ENCODE data around the gene TMEM221.

The TMEM221 gene

DNA sequence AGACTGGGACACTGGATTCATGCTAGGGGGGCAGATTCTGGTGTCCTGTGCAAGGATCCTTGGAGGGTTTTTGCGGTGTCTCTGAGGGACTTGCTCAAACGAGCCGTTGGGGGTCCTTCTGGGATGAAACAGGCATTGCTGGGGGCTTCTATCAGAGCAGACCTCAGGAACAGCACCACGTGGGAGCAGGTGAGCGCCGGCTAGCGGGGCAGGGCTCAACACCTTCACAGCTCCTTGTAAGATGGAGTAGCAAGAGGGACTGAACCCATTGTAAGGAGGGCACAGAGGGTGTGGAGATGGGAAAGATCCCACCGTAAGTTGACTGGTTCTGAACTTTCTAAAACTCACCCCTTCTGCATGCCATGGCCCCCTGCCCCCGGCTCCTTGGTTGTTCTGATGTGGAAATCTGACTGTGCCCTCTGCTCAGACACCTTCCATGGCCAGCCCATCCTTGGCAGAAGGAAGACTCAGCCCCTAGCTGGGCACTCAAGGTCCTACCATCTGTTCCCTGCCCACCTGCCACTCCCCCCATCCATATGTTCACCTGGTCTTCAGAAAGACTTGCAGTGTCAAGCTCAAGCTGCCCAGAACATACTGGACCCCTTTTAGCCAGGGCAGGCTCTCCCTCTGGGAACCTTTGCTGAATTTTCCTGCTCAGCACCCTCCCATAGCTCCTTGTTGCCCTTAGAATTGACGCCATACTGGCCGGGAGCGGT lies 23.1 kb upstream of the TMEM221 start:
- DNase-seq = no peak

DNA sequence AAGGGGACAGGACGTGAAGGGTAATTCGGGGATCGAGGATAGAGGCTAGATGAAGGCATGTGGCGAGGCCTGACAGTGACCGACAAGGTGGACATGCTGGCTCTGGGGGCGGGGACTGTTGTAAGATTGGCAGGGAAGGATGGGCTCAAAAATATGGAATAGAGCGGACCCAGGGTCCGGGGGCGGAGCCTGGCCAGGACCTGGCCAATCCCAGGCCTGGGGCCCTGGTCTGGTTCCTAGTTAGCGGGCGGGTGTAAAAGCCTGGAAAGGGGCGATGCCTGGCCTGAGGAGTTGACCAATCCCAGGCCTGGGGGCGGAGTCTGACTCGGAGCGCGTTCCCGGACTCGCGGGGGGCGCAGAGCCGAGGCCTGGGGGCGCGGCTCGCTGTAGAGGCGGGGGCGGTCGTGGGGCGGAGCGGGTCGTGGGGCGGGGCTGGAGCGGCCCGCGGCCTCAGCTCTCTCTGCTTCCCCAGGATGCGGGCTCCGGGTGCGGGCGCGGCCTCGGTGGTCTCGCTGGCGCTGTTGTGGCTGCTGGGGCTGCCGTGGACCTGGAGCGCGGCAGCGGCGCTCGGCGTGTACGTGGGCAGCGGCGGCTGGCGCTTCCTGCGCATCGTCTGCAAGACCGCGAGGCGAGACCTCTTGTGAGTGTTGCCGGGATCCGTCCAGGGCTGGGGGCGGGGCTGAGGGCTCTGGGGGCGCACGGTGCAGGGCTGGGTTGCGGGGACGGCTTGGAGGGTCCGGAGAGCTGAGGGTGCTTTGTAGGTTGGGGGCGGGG lies 21.8 kb upstream of the TMEM221 start, which contains the start of gene SLC27A1:
SLC27A1 (plus strand) TSS at position 457 of the 774 bp plus-strand sequence; CDS start at position 474, 17 bp downstream.
- DNase-seq = peak; percentile 71

DNA sequence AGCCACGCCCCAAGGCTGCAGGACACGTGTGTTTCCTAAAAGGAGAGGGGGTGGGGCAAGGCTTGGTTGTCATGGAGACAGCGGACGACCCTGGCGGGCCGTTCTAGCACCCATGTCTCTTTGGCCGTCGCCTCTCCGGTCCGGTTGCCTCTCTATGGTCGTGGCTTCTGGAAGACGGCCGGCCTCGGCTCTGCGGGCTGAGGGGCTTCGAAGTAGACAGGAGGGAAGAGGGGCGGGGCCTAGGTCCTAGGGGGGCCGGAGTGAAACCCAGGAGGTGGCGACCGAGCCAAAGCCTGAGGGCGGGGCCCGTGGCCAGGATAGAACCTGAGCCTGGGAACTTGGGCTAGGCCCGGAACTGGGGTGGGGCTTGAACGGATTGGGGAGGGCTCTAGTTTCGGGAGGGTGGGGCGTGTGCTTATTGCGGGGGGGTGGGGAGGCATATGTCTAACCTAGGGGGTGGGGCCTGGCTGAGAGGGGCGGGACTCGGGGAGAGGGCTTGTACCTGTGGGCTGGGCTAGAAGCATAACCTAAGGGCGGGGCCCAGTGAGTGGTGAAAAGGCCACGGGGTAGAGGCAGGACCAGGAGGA lies 21.1 kb upstream of the TMEM221 start:
- DNase-seq = no peak

DNA sequence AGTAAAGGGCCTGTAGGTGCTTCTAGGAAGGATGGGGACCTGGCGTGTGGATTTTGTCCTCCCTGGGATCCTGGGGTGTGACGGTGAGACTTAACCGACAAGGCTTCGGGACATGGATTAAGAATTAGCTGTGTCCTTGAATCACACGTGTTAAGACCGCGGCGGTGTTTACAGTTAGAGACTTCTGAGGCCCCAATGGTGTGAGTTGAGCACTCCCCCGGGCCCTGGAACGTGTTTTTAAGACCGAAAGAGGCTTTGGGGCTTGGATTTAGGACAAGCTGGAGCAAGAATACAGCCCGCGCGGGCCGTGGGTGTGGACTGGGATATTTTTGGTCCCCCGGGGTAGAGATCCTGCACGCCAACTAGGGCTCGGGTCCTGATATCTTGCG lies 20.6 kb upstream of the TMEM221 start:
- no peak for DNase-seq

DNA sequence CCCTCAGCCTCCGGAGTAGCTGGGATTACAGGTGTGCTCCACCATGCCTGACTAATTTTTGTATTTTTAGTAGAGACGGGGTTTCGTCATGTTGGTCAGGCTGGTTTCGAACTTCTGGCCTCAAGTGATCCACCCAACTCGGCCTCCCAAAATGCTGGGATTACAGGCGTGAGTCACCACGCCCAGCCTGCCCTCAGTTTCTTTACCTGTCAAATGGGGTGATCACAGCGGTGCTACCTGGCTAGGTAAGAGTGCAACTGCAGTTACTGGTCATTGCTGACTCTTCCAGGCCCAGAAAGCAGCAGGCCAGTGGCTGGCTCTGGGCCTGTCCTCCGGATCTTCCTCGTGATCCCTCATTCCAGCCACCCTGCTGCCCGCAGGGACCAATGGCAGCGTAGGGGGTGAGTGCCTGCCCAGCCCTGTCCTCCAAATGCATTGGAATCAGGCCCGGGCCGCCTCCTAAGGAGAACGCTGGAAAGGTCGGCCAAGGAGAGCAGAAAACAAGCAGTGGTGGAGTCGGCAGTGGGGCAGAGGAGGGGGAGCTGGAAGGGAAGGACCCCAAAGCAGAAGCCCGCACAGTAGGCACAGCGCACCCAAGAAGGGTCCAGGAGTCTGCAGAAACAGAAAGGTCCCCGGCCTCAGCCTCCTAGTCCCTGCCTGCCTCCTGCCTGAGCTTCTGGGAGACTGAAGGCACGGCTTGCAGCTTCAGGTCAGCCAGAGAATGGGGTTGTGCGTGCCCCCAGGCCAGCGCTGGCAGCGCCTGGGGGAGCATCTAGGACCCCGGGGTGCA lies 20.0 kb upstream of the TMEM221 start:
- DNase-seq = no peak

DNA sequence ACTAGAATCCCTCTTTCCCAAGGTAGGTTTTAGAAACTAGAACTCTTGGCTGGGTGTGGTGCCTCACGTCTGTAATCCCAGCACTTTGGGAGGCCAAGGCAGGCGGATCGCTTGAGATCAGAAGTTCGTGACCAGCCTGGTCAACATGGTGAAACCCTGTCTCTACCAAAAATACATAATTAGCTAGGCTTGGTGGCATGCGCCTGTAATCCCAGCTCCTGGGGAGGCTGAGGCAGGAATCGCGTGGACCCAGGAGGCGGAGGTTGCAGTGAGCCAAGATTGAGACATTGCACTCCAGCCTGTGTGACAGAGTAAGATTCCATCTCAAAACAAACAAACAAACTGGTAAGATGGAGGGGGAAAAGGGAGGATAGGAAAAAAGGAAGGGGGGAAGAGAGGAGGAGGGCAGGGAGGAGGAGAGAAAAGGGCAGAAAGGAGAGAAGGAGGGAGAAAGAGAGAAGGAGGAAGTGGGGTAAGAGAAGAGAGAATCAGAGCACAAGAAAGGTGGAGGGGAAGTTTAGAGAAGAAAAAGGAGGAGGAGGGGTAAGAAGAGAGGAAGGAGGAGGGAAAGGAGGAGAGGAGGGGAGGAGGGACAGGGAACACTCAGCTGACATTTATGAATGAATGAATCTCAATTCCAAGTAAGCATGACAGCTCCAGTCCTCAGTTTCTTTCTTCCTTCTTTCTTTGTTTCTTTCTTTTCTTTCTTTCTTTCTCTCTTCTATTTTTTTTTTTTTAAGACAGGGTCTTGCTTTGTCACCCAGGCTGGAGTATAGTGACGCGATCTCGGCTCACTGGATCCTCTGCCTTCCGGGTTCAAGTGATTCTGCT lies 19.2 kb upstream of the TMEM221 start:
- DNase-seq = no peak

DNA sequence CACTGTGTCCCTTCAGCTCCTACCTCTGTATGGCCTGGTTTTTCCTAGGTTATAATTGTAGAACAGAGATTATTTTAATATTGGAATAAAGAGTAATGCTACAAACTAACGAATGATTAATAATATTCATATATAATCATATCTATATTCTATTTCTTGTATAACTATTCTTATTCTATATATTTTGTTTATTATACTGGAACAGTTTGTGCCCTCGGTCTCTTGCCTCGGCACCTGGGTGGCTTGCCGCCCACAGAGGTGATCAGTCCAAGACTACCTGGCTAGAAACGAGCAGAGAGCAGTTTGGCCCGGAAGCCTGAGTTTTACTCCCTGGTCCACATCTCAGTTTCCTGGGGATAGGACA lies 18.0 kb upstream of the TMEM221 start:
- DNase-seq = no peak

DNA sequence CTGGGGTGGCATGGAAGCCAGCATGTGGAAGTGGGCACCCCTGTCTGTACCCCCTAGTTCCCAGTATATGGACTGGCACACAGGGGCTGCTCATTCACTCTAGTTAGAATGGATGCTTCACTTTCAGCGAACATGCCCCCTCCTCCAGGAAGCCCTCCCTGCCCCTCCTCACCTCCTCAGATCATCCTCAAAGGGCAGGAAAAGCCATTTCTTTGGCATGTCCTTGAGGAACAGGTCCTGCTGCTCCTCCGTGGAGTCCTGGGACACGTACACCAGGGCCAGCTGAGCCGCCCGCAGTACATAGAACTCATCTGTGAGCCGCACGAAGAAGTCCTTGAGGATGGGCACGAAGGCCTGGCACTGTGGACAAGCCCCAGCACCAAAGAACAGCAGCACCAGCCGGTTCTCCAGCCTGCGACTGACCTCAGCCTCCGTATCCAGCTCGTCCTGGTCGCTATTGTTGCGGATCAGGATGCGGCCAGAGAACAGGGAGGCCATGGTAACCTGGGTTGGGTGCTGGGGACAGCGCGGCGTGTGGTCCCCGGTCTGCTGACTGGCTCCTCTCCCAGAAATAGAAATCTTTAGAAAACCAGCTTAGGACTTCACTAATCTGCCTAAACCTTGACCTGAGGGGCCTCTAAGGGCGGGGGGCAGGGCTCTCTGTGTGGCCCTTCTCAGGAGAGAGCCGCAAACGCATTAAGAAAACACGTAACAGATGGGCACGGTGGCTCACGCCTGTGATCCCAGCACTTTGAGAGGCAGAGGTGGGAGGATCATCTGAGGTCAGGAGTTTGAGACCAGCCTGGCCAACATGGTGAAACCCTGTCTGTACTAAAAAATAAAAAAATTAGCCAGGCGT lies 12.1 kb upstream of the TMEM221 start, which contains the start of gene NXNL1:
NXNL1 (minus strand) TSS at position 555 of the 859 bp plus-strand sequence; CDS start at position 498, 57 bp downstream.
- DNase-seq = no peak

DNA sequence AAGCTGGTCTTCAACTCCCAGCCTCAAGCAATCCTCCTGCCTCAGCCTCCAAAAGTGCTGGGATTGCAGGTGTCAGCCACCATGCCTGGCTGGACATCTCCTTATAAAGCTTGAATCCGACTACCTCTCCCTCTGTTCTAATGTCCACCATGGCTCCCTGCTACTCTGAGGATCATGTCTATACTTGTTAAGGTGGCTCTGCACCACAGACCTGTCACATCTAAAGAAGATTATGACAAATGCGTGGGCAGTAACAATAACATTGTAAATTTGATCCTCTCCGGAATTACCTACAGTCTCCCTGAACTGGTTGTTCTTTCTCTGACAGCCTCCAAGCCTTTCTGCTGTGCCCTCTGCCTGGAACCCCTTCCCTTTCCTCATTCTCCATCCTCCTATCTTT lies 10.5 kb upstream of the TMEM221 start:
- no peak for DNase-seq

DNA sequence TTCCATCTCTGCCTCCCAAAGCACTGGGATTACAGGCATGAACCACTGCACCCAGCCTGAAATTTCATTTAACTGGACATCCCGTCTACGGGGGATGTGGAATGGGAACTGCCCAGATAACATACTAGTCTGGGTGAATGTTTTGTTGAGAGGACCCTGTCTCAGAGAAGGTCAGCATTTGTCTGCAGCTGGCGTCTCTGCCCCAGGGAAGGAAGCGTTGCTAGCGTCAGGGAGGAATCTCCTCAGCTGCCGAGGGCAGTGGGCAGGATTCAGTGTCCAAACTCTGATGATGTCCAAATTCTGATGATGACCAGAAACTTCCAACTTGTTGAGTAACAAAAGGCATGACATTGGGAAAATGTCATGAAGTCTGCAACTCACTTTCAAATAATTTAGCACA lies 9.1 kb upstream of the TMEM221 start:
- DNase-seq = no peak

DNA sequence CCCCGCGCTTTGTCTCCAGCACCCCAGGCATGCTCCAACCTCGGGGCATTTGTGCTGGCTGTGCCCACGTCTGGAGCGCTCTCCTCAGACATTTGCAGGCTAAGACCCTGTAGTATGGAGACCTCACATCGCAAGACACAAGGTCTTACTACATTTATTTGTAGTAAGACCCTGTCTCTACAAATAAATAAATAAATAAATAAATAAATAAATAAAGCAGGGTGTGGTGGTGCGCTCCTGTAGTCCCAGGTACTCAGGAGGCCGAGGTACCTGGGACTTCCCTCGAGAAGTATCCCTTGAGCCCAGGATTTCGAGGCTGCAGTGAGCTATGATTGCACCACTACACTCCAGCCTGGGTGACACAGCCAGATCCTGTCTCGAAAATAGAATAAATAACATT lies 7.7 kb upstream of the TMEM221 start:
- DNase-seq = no peak

DNA sequence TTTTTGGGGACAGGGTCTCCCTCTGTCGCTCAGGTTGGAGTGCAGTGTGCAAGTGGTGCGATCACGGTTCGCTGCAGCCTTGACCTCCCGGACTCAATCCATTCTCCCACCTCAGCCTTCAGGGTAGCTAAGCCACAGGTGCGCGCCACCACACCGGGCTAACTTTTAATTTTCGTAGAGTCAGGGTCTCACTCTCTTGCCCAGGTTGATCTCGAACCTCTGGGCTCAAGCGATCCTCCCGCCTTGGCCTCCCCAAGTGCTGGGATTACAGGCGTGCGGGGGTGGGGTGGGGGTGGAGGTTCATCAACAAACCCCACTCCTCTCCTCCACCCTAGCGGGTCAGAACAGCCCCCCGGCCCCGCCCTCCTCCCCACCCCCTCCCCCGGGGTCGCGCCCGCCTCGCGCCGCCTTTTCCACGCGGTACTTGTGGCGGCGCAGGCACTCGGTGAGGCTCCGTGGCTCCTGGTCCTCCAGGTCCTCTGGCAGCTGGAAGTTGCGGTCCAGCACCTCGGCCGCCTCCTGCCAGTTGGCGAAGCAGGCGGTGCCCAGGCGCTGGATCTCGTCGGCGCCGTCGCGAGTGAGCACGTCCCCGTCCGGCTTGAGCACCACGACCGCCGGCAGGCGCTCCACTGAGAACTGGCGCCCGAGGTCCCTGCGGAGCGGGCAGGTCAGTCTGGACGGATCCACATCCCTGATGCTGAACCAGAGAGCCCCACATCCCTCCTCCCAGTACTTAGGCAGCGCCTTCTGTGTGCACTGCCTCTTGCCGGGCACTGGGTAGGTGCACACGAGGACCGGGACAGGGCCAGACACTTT lies 7.0 kb upstream of the TMEM221 start:
- no peak for DNase-seq

DNA sequence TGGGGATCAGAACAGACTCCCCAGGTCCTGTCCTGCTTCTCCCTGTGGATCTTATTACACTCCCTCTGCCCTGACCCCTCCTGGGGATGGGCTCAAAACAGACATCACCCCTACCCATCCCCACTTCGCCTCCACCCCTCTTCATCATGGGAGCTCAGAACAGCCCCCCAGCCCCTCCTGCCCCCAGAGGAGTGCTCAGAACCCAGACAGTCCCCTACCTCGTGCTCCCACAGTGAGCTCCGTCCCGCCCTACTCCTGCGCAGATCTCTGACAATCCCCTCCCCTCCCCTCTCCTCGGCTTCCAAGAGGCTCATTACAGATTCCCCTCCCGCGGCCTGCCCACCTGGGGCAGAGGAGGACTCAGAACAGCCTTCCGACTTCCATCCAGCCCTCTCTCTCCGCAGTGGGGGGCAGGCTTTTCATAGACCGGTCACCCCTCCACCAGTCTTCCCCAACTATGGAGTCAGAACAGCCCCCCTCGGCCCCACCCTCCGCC lies 6.2 kb upstream of the TMEM221 start:
- no peak for DNase-seq

DNA sequence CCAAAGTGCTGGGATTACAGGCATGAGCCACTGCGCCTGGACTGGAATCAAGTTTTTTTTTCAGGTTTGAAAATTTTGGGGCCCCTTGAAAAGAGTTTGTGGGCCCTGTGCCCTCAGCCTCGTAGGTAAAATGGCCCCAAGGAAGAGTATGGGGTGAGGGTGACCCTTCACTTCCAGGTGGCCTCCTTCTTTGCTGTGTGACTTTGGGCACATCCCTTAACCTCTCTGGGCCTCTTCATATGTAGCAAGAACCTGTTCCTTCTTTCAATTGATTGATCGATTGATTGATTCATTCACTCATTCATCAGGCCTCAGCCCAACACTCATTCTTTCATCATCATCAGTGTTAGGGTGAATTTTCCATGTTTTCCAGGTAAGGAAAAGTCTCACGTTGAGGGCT lies 3.4 kb upstream of the TMEM221 start:
- no peak for DNase-seq

DNA sequence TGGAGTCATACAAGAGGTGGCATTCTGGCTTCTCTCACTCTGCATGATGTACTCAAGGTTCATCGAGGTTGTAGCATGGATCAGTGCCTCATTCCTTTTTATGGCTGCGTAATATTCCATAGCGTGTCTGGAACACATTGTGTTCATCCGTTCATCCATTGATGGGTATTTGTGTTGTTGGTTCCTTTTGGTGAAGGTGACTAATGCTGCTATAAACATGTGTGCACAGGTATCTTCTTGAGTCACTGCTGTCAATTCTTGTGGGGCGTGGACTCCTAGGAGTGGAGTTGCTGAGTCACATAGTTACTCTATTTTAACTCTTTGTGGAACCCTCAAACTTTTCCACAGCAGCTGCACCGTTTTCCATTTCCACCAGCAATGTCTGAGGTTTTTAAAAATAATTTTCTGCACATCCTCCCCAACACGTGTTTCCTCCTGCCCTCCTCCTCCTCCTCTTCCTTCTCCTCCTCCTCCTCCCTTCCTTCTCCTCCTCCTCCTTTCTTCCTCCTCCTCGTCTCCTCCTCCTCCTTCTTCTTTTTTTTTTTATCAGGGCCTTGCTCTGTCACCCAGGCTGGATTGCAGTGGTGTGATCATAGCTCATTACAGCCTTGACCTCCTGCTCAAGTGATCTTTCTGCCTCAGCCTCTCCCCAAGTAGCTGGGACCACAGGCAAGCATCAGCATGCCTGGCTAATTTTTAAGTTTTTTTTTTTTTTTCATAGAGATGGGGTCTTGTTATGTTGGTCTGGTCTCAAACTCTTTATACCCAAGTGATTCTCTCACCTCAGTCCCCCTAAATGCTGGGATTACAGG lies 2.0 kb upstream of the TMEM221 start:
- no peak for DNase-seq

DNA sequence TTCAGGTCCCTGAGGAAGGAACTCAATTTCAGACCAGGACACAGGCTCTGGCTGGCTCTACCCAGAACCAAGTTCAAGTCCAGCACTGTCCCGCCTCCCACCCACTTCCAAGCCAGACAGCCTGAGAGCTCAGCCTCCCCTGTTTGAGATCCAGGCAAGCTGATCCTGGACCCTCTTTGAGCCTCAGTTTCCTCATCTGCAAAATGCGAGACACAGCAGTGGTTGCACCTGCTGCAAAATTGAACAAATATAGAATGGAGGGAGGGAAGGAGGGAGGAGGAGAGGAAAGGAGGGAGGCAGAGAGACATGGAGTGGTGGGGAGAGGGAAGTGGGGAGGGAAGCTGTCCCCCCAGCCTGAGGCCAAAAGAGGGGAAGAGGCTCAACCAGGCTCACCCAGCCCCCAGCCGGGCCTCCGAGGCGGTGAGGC lies 751 bp downstream of the TMEM221 start:
- DNase-seq = no peak

DNA sequence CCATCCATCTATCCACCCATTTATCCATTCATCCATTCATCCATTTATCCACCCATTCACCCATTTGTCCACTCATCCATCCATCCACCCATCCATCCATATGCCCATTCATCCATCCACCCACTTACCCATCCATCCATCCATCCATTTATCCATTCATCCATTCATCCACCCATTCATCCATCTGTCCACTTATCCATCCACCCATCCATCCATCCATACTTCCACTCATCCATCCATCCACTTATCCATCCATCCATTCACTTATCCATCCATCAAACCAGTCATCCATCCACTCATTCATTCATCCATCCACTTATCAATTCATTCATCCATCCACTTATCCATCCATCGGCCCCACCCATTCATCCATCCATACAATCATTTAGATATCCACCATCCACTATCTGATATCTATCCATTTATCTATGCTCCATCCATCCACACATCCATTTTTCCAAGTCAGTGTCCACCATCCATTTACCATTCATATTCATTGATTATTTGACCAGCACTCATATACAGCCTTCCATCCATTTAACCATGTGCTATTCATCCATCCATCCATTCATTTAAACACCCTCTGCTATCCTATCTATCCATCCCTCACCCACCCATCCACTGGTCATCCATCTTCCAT lies 2.8 kb downstream of the TMEM221 start:
- no peak for DNase-seq

DNA sequence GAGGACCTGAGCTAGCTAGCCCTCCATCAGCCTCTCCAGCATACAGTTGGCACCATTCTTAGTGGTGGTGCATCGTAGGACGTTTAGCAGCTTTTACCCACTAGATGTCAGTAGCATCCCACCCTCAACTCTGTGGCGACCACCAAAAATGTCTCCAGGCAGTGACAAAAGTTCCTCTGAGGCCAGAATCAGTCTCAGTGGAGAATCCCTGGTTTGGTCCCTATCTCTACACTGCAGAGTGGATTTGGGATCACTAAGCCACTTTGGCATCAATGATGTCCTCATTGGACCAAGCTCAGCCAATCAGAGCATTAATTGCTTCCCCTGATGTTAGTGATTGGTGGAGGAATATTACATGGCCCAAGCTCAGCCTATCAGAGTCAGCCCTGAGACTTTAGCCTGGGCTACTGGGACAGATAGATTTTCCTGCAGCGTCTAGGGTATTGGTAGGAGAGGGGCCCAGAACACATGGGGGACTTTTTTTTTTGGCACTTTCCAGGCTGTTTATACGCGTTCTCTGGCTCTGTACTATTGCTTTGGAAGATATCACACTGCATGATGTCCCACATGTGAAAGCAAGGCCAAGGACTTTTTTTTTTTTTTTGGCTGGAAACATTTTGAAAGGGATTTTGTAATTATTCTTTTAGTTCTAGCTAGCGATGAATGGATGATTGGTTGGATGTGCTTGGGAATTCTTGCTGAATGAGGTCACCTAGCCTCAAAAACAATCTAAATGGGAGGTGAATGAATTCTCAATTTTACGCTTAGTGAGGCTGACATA lies 7.0 kb downstream of the TMEM221 start:
- DNase-seq = no peak

Data from SIG-M5 (cell line).